Lung (tissue), 12 donors: ENCODE data around the gene IQGAP2. TPM values are rescaled to one million over a fixed set of nuclear protein-coding genes. Genes with fewer than 3 reads are reported as not detected.

Experiments used
- ATAC-seq: fragments of 200-7000 bp; cut with Tn5 transposase; one replicate; pipeline ENCODE4 v1.9.1; 2020; ENCODE audit warnings: moderate number of reproducible peaks; ENCODE audit not compliant: insufficient read depth, low FRiP score
- DNase-seq, 3 donors: peaks; one replicate each; pipeline ENCODE4 v3.0.0-alpha.2; 2013 to 2017
- H3K27ac ChIP-seq, 2 donors: one replicate each; pipeline ENCODE4 v1.5.1; 2013; ENCODE audit warnings: mild to moderate bottlenecking in 2 of 2, moderate library complexity in 2 of 2, control low read depth in 1 of 2, inconsistent platforms in 1 of 2, low read depth in 1 of 2, low read length in 1 of 2
- H3K27me3 ChIP-seq, 3 donors: one replicate each; pipeline ENCODE4 v1.5.1; 2013; ENCODE audit warnings: low read length in 2 of 3; ENCODE audit not compliant: control insufficient read depth in 3 of 3, insufficient read depth in 3 of 3
- H3K36me3 ChIP-seq, 4 donors: one replicate each; pipeline ENCODE4 v1.5.1; 2013; ENCODE audit warnings: low read length in 4 of 4, mild to moderate bottlenecking in 1 of 4, moderate library complexity in 1 of 4; ENCODE audit not compliant: control insufficient read depth in 4 of 4, insufficient read depth in 4 of 4
- H3K4me1 ChIP-seq, 5 donors: one replicate each; pipeline ENCODE4 v1.5.1; 2013; ENCODE audit warnings: low read length in 5 of 5, mild to moderate bottlenecking in 2 of 5, moderate library complexity in 1 of 5; ENCODE audit not compliant: control insufficient read depth in 5 of 5, insufficient read depth in 5 of 5
- H3K4me3 ChIP-seq: one replicate; pipeline ENCODE4 v1.5.1; 2013; ENCODE audit warnings: mild to moderate bottlenecking, control low read depth, moderate library complexity
- H3K9ac ChIP-seq, 2 donors: one replicate each; pipeline ENCODE4 v1.5.1; 2013; ENCODE audit warnings: low read length in 2 of 2, control low read depth in 1 of 2; ENCODE audit not compliant: insufficient read depth in 1 of 2
- H3K9me3 ChIP-seq, 4 donors: one replicate each; pipeline ENCODE4 v1.5.1; 2013; ENCODE audit warnings: low read length in 3 of 4, mild to moderate bottlenecking in 1 of 4, moderate library complexity in 1 of 4; ENCODE audit not compliant: control insufficient read depth in 4 of 4, insufficient read depth in 3 of 4
- CTCF ChIP-seq: IDR thresholded peaks from 2 replicates; pipeline ENCODE4 v1.5.1; 2012; ENCODE audit warnings: mild to moderate bottlenecking; ENCODE audit errors: control extremely low read depth, extremely low read depth
- WGBS, 2 donors: extraction: QIAGEN DNeasy Blood & Tissue Kit; methylation state at CpG; one replicate each; pipeline ENCODE4 v1.1.7; 2013; 5-methylcytosine and 5-hydroxymethylcytosine counted together
- polyA plus RNA-seq, 2 donors: library from polyadenylated mRNA; stranded (reverse); fragments of 200-250 nt; gene quantifications; one replicate each; pipeline ENCODE4 v1.2.1, GENCODE V29; 2013
- total RNA-seq, 2 donors: library from RNA; depleted of rRNA in 1 of 2; stranded (reverse); fragments of >200 nt in 1 of 2; gene quantifications; one replicate each; pipeline ENCODE4 v1.2.1, GENCODE V29; 2014 to 2021
- donor health status: control.
- donor health status: control.
- donor health status: Bipolar disorder and iron deficiency.
- donor health status: healthy.
- donor health status: DM: yes; HTN: yes; CAD: no.

IQGAP2 gene
- total and polyA plus RNA-seq, 4 donors, result 6.0 to 33.6 (median 13.7) TPM

- WGBS, 2 donors, result 79 to 89% methylated on average over 4 of the region's 4 CpGs
Measured at GRCh38 chr5:76497065-76497460, 94.0 kb downstream of the IQGAP2 start.

GRCh38 chr5:76497986-76498717 lies 95.1 kb downstream of the IQGAP2 start:
- Histone ChIP-seq H3K9me3 (no peaks in the 10 kb centered on the region), H3K9ac (no peak overlapping the region), H3K27ac (no peak overlapping the region), H3K36me3 (no peaks in the 10 kb centered on the region), H3K4me1 (peaks cover 0 to 2% (median 0%) of the 10 kb centered on the region in 5 donors), H3K27me3 (no peaks in the 10 kb centered on the region), H3K4me3 (no peak overlapping the region)
- no peak for ATAC-seq
- no peak for TF ChIP-seq CTCF
- DNase-seq, result no peak
- 77 to 82% methylated on average over 4 of the region's 4 CpGs for WGBS, 2 donors

More at GRCh38 chr5:76497065-76497460, 94.0 kb downstream of the IQGAP2 start:
- peaks cover 0 to 2% (median 0%) of the 10 kb centered on the region in 5 donors for H3K4me1 ChIP-seq
- H3K4me3 ChIP-seq, result no peak overlapping the region
- DNase-seq (no peak), ATAC-seq (no peak)
- no peaks in the 10 kb centered on the region for H3K27me3 ChIP-seq
- no peaks in the 10 kb centered on the region for H3K9me3 ChIP-seq
- no peak overlapping the region for H3K9ac ChIP-seq
- no peak overlapping the region for H3K27ac ChIP-seq
- no peak for TF ChIP-seq CTCF
- no peaks in the 10 kb centered on the region for H3K36me3 ChIP-seq

GRCh38 chr5:76499507-76500161 lies 96.5 kb downstream of the IQGAP2 start:
- Histone ChIP-seq H3K4me1 (peaks cover 0 to 2% (median 0%) of the 10 kb centered on the region in 5 donors), H3K27me3 (no peaks in the 10 kb centered on the region), H3K9ac (no peak overlapping the region), H3K36me3 (no peaks in the 10 kb centered on the region), H3K4me3 (no peak overlapping the region), H3K9me3 (no peaks in the 10 kb centered on the region), H3K27ac (no peak overlapping the region)
- 95 to 98% methylated on average over 2 of the region's 2 CpGs for WGBS, 2 donors
- TF ChIP-seq CTCF, result no peak
- DNase-seq, result no peak
- no peak for ATAC-seq
